Measurements from ENCODE around the gene SETD3. TPM values are rescaled to one million over a fixed set of nuclear protein-coding genes. Genes with fewer than 3 reads are reported as not detected.

SETD3 gene
- total and polyA plus RNA-seq, 2 of the 8 experiments (the other 6 are each of a cell fraction or from before 2014, with no cell fraction given): 24.0 to 64.0 TPM

DNA sequence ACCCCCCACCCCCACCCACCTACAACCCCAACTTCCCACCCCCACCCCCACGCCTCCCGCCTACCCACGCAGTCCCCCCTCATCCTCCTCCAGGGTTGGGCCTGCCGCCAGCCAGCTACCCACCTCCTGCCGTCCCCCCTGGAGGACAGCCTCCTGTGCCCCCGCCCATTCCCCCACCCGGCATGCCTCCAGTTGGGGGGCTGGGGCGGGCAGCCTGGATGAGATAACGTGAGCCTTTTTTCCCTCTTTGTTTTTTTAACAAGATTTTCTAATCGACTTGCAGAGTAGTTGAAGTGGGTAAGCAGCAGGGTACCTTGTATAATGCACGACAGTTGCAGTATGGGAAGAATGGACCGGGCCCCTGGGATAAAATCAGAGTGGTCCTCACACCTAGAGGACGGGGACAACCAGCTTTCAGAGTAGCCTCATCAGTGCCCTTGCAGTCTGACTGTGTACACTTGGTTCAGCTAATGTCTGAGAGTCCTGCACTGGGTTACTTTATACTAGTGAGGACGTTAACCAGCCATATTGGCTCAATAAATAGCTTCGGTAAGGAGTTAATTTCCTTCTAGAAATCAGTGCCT, 30.0 kb upstream of the SETD3 start (continued):
- no peak for TF ChIP-seq USF2 (IDR thresholded peaks at IDR 0.05; ENCODE audit: low read length)
- TF ChIP-seq, protein P1, sequence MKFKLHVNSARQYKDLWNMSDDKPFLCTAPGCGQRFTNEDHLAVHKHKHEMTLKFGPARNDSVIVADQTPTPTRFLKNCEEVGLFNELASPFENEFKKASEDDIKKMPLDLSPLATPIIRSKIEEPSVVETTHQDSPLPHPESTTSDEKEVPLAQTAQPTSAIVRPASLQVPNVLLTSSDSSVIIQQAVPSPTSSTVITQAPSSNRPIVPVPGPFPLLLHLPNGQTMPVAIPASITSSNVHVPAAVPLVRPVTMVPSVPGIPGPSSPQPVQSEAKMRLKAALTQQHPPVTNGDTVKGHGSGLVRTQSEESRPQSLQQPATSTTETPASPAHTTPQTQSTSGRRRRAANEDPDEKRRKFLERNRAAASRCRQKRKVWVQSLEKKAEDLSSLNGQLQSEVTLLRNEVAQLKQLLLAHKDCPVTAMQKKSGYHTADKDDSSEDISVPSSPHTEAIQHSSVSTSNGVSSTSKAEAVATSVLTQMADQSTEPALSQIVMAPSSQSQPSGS (IDR thresholded peaks at IDR 0.05; ENCODE audit: low read length): no peak
- no peak for TF ChIP-seq KDM4A (IDR thresholded peaks at IDR 0.05; ENCODE audit: low read depth, low read length, severe bottlenecking)
- TF ChIP-seq EZH2 (IDR thresholded peaks at IDR 0.05; ENCODE audit: low read depth, low read length, severe bottlenecking): no peak
- TF ChIP-seq ZNF274 (IDR thresholded peaks at IDR 0.05; ENCODE audit: borderline replicate concordance, extremely low read depth, low read length): no peak

Measured in H1 (cell line).